Fibroblast of pulmonary artery (primary cell): ENCODE data around the gene ZNF222.

ENCODE experiments used
- DNase-seq: peaks from one replicate; pipeline ENCODE4 v3.0.0-alpha.2; 2010; ENCODE audit warnings: low read depth
- H3K4me3 ChIP-seq: replicated peaks from 2 replicates; pipeline ENCODE4 v1.5.1; 2011; ENCODE audit warnings: low read depth, mild to moderate bottlenecking, control low read depth, low read length, moderate library complexity
- TF ChIP-seq, protein P1 (sequence below): IDR thresholded peaks from 2 replicates; pipeline ENCODE4 v1.5.1; 2011; ENCODE audit warnings: mild to moderate bottlenecking, control low read depth, low read length, inconsistent platforms; ENCODE audit errors: missing control alignments

The ZNF222 gene

DNA sequence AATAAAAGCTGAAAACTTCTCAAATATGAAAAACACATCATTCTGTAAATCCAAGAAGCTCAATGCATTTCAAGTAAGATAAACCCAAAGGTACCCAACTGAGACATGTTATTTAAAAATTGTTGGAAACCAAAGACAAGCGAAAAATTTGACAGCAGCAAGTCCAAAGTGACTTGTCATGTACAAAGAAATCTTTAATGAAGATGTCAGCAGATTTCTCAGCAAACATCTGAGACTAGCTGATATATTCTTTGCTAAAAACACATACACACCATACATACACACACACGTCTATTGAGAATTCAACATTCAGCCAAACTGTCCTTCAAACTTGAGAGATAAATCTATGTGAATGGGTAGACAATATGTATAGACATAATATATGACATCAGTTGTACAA, 5.7 kb upstream of the ZNF222 start:
- DNase-seq, result no peak
- no peak overlapping the region for H3K4me3 ChIP-seq
- TF ChIP-seq, protein P1, sequence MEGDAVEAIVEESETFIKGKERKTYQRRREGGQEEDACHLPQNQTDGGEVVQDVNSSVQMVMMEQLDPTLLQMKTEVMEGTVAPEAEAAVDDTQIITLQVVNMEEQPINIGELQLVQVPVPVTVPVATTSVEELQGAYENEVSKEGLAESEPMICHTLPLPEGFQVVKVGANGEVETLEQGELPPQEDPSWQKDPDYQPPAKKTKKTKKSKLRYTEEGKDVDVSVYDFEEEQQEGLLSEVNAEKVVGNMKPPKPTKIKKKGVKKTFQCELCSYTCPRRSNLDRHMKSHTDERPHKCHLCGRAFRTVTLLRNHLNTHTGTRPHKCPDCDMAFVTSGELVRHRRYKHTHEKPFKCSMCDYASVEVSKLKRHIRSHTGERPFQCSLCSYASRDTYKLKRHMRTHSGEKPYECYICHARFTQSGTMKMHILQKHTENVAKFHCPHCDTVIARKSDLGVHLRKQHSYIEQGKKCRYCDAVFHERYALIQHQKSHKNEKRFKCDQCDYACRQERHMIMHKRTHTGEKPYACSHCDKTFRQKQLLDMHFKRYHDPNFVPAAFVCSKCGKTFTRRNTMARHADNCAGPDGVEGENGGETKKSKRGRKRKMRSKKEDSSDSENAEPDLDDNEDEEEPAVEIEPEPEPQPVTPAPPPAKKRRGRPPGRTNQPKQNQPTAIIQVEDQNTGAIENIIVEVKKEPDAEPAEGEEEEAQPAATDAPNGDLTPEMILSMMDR, result no peak

DNA sequence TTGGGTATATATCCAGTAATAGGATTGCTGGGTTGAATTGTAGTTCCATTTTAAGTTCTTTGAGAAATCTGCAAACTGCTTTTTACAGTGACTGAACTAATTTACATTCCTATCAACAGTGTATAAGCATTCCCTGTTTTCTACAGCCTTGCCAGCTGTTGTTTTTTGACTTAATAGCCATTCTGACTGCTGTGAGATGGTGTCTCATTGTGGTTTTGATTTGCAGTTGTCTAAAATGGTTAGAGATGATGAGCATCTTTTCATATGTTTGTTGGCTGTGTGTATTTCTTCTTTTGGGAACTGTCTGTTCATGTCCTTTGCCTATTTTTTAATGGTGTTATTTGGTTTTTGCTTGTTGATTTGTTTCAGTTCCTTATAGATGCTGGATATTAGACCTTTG, 4.0 kb upstream of the ZNF222 start:
- DNase-seq, result no peak
- no peak overlapping the region for H3K4me3 ChIP-seq
- TF ChIP-seq, protein P1, result no peak

DNA sequence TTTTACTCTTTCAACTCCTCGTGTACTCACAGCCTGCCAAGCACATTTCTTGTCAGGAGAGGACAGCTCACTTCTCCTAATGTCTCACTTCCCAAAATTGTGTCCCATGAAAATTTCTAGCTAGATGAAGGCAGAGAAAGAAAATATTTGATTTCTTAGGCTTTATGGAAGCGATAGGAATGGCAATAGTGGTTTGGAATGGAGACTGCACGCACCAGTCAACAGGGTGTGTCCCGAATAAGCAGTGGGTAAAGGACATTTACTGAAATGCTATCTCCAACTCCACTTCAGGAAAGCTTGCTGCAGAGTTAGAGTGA, 321 bp upstream of the ZNF222 start:
- TF ChIP-seq, protein P1, result no peak
- peak overlapping the region; percentile 90 for H3K4me3 ChIP-seq
- DNase-seq, result no peak

DNA sequence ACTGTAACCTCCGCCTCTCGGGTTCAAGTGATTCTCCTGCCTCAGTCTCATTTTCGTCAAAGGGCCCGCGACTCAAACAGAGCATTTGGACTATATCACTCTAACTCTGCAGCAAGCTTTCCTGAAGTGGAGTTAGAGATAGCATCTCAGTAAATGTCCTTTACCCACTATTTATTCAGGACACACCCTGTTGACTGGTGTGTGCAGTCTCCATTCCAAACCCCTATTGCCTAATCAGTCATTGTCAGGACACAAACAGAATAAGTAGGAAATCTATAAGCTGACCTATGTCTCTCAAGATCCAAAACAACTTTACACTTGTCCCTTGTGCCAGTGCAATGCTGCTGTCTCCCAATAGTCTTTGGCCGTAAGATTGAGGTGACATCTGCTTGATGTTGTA, 1.4 kb downstream of the ZNF222 start:
- H3K4me3 ChIP-seq, result no peak overlapping the region
- no peak for DNase-seq
- TF ChIP-seq, protein P1, result no peak

DNA sequence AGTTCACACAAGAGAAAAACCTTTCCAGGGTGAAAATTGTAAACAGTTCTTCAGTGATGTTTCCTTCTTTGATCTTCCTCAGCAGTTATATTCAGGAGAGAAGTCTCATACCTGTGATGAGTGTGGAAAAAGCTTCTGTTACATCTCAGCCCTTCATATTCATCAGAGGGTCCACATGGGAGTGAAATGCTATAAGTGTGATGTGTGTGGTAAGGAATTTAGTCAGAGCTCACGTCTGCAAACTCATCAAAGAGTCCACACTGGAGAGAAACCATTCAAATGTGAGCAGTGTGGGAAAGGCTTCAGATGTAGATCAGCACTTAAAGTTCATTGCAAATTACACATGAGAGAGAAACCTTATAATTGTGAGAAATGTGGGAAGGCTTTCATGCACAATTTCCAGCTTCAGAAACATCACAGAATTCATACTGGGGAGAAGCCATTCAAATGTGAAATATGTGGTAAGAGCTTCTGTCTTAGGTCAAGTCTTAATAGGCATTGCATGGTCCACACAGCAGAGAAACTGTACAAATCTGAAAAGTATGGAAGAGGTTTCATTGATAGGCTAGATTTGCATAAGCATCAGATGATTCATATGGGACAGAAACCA, 6.9 kb downstream of the ZNF222 start:
- DNase-seq, result no peak
- H3K4me3 ChIP-seq, result no peak overlapping the region
- TF ChIP-seq, protein P1, result no peak

DNA sequence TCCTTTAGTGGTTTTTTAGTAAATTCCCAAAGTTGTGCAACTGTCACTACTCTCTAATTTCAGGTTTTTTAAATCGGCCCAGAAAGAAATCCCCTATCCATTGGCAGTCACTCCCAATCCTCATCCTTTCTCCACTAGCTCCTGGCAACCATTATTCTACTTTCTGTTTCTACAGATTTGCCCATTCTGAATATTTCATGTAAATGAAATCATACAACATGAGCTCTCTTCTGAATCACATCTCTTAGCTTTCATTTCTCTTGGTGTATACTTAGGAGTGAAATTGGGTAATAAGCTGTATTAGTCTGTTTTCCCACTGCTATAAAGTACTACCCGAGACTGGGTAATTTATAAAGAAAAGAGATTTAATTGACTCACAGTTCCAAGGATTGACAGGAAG, 17.0 kb downstream of the ZNF222 start:
- no peak for DNase-seq
- H3K4me3 ChIP-seq, result no peak overlapping the region
- TF ChIP-seq, protein P1, result no peak
